Measurements from ENCODE around the gene CCDC102B. TPM values are rescaled to one million over a fixed set of nuclear protein-coding genes. Genes with fewer than 3 reads are reported as not detected.
"Not testable (repeated sequence)": the region's sequence is repeated elsewhere in the genome, so short reads cannot be mapped to it uniquely, and the experiment has no call there.

CCDC102B gene
- total RNA-seq, result 1 to 10 TPM in 2 of 3 donors, under 1 TPM in 1; 0.82 to 1.5 (median 1.3) TPM

- no peaks in the 10 kb centered on the region for H3K27me3 Mint-ChIP-seq (ENCODE audit: low read depth)
- H3K9me3 Mint-ChIP-seq, result no peaks in the 10 kb centered on the region
- DNase-seq, result no peak
- no peak within 1 kb of the TSS for H3K4me3 Mint-ChIP-seq
- no peak for ATAC-seq
- no peaks in the 10 kb centered on the region for H3K4me1 Mint-ChIP-seq (ENCODE audit: low read depth)
- H3K36me3 Mint-ChIP-seq (ENCODE audit: insufficient read depth), result no peaks in the 10 kb centered on the region
Observed at GRCh38 chr18:68797871-68798270, at the start of gene CCDC102B. Gene CCDC102B, plus strand, starts transcription at chr18:68798080. Its CDS starts 38,684 bp downstream, at chr18:68836764.

DNA sequence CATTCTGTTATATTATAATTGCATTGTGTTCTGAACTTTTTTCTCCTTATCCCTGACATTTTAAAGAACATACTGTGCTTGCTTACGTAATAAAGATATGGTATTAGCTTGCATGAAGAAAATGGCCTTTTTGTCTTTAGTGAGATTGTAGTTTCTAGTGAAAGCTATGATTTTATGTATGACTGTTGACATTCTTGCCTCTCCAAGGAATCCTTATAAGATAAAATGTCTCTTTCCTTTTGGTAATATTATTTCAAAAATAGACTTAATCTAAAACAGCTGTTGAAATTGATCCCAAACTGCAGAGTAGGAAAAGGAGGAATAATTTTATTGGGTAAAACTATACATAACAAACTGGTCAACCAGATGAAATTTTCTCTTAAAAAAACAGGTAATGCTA, 40.8 kb upstream of the CCDC102B start:
- no peaks in the 10 kb centered on the region for H3K36me3 Mint-ChIP-seq (ENCODE audit: insufficient read depth)
- DNase-seq (no peak), ATAC-seq (no peak)
- peaks cover 11% of the 10 kb centered on the region for H3K9me3 Mint-ChIP-seq
- no peaks in the 10 kb centered on the region for H3K4me1 Mint-ChIP-seq (ENCODE audit: low read depth)
- H3K27me3 Mint-ChIP-seq (ENCODE audit: low read depth), result no peaks in the 10 kb centered on the region
- H3K4me3 Mint-ChIP-seq, result no peak overlapping the region

- no peak overlapping the region for H3K4me3 Mint-ChIP-seq
Observed at GRCh38 chr18:68759308-68759707, 38.6 kb upstream of the CCDC102B start.

GRCh38 chr18:68763083-68763482, 34.8 kb upstream of the CCDC102B start:
- H3K36me3 Mint-ChIP-seq (ENCODE audit: insufficient read depth), result no peaks in the 10 kb centered on the region
- H3K27me3 Mint-ChIP-seq (ENCODE audit: low read depth), result no peaks in the 10 kb centered on the region
- no peak for DNase-seq
- H3K4me3 Mint-ChIP-seq, result no peak overlapping the region
- no peaks in the 10 kb centered on the region for H3K4me1 Mint-ChIP-seq (ENCODE audit: low read depth)
- peaks cover 11% of the 10 kb centered on the region for H3K9me3 Mint-ChIP-seq
- ATAC-seq, result no peak

More at GRCh38 chr18:68759308-68759707, 38.6 kb upstream of the CCDC102B start:
- Mint-ChIP-seq H3K9me3 (peaks cover 11% of the 10 kb centered on the region), H3K36me3 (ENCODE audit: insufficient read depth) (no peaks in the 10 kb centered on the region), H3K27me3 (ENCODE audit: low read depth) (no peaks in the 10 kb centered on the region), H3K4me1 (ENCODE audit: low read depth) (no peaks in the 10 kb centered on the region)
- DNase-seq, result no peak
- ATAC-seq, result no peak

DNA sequence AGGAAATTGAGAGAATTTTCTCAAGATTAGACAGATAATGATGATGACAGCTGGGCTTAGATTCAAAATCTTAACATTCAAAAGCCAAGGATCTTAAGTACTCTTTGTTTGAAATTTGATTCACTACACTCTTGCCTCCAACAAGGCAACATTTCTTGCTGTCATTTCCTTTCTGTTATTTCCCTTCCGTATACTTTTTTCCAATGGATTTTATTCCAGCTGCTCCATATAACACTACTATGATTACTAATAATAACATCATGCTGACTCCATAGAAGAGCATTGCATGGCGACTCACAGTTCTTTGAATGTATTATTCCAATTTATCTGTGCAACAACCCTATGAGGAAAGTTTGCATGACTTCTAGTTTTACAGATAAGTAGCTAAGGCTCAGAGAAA, 33.9 kb upstream of the CCDC102B start:
- no peaks in the 10 kb centered on the region for H3K27me3 Mint-ChIP-seq (ENCODE audit: low read depth)
- H3K4me1 Mint-ChIP-seq (ENCODE audit: low read depth), result no peaks in the 10 kb centered on the region
- no peak overlapping the region for H3K4me3 Mint-ChIP-seq
- DNase-seq (no peak), ATAC-seq (no peak)
- H3K36me3 Mint-ChIP-seq (ENCODE audit: insufficient read depth), result no peaks in the 10 kb centered on the region
- peaks cover 4% of the 10 kb centered on the region for H3K9me3 Mint-ChIP-seq

GRCh38 chr18:68766433-68766832, 31.4 kb upstream of the CCDC102B start:
- no peak for DNase-seq
- Mint-ChIP-seq H3K4me3 (no peak overlapping the region), H3K4me1 (ENCODE audit: low read depth) (no peaks in the 10 kb centered on the region), H3K36me3 (ENCODE audit: insufficient read depth) (no peaks in the 10 kb centered on the region), H3K27me3 (ENCODE audit: low read depth) (no peaks in the 10 kb centered on the region), H3K9me3 (no peaks in the 10 kb centered on the region)
- no peak for ATAC-seq

- H3K36me3 Mint-ChIP-seq (ENCODE audit: insufficient read depth), result no peaks in the 10 kb centered on the region
- H3K27me3 Mint-ChIP-seq (ENCODE audit: low read depth), result no peaks in the 10 kb centered on the region
- H3K9me3 Mint-ChIP-seq, result no peaks in the 10 kb centered on the region
- no peak overlapping the region for H3K4me3 Mint-ChIP-seq
- no peaks in the 10 kb centered on the region for H3K4me1 Mint-ChIP-seq (ENCODE audit: low read depth)
- ATAC-seq (no peak), DNase-seq (no peak)
Observed at GRCh38 chr18:68769461-68769860, 28.4 kb upstream of the CCDC102B start.

GRCh38 chr18:68772268-68772667, 25.6 kb upstream of the CCDC102B start:
- Mint-ChIP-seq H3K36me3 (ENCODE audit: insufficient read depth) (no peaks in the 10 kb centered on the region), H3K4me3 (no peak overlapping the region), H3K4me1 (ENCODE audit: low read depth) (no peaks in the 10 kb centered on the region), H3K9me3 (no peaks in the 10 kb centered on the region), H3K27me3 (ENCODE audit: low read depth) (no peaks in the 10 kb centered on the region)
- DNase-seq (no peak), ATAC-seq (no peak)

- Mint-ChIP-seq H3K4me3 (no peak overlapping the region), H3K36me3 (ENCODE audit: insufficient read depth) (no peaks in the 10 kb centered on the region), H3K4me1 (ENCODE audit: low read depth) (no peaks in the 10 kb centered on the region), H3K9me3 (no peaks in the 10 kb centered on the region), H3K27me3 (ENCODE audit: low read depth) (no peaks in the 10 kb centered on the region)
- ATAC-seq, result no peak
- DNase-seq, result no peak
Observed at GRCh38 chr18:68778280-68778886, 19.5 kb upstream of the CCDC102B start.

DNA sequence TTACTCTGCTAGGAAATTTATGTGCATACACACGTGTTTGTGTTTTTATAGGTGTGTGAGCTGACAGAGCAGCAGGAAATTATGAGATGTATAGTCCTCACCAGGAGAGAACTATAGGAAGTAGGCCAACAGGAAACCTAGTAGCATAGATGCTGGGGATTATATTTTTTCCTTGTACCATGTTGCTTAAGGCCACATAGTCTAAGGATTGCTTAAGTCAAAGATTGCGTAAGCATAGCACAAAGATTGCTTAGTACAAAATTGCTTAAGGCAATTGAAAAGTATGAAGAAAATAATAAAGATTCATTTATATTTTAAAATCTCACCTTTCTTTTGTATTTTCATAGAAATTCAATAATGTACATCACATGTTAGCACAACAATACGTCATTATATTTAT, 18.7 kb upstream of the CCDC102B start:
- no peak for DNase-seq
- Mint-ChIP-seq H3K9me3 (peaks cover 3% of the 10 kb centered on the region), H3K27me3 (ENCODE audit: low read depth) (no peaks in the 10 kb centered on the region), H3K36me3 (ENCODE audit: insufficient read depth) (no peaks in the 10 kb centered on the region), H3K4me1 (ENCODE audit: low read depth) (no peaks in the 10 kb centered on the region), H3K4me3 (no peak overlapping the region)
- ATAC-seq, result no peak

GRCh38 chr18:68780802-68781635, 16.9 kb upstream of the CCDC102B start:
- DNase-seq (no peak), ATAC-seq (no peak)
- Mint-ChIP-seq H3K36me3 (ENCODE audit: insufficient read depth) (no peaks in the 10 kb centered on the region), H3K27me3 (ENCODE audit: low read depth) (no peaks in the 10 kb centered on the region), H3K9me3 (peaks cover 3% of the 10 kb centered on the region), H3K4me1 (ENCODE audit: low read depth) (no peaks in the 10 kb centered on the region), H3K4me3 (no peak overlapping the region)

- DNase-seq (no peak), ATAC-seq (no peak)
- H3K9me3 Mint-ChIP-seq, result peaks cover 3% of the 10 kb centered on the region
- H3K27me3 Mint-ChIP-seq (ENCODE audit: low read depth), result no peaks in the 10 kb centered on the region
- no peaks in the 10 kb centered on the region for H3K36me3 Mint-ChIP-seq (ENCODE audit: insufficient read depth)
- no peaks in the 10 kb centered on the region for H3K4me1 Mint-ChIP-seq (ENCODE audit: low read depth)
- no peak overlapping the region for H3K4me3 Mint-ChIP-seq
Observed at GRCh38 chr18:68783506-68783905, 14.4 kb upstream of the CCDC102B start.

DNA sequence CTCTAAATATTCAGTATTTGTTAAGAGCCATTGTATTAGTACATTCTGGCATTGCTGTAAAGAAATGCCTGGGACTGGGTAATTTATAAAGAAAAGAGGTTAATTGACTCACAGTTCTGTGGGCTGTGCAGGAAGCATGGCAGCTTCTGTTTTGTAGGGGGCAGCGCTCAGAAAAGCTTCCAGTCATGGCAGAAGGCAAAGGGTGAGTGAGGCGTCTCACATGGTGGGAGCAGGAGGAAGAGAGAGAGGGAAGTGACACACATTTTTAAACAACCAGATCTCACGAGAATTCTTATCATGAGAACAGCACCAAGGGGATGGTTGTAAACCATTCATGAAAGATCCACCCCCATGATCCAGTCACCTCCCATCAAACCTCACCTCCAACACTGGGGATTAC, 13.8 kb upstream of the CCDC102B start:
- ATAC-seq (no peak), DNase-seq (no peak)
- Mint-ChIP-seq H3K4me1 (ENCODE audit: low read depth) (no peaks in the 10 kb centered on the region), H3K4me3 (no peak overlapping the region), H3K36me3 (ENCODE audit: insufficient read depth) (no peaks in the 10 kb centered on the region), H3K27me3 (ENCODE audit: low read depth) (no peaks in the 10 kb centered on the region), H3K9me3 (peaks cover 3% of the 10 kb centered on the region)

DNA sequence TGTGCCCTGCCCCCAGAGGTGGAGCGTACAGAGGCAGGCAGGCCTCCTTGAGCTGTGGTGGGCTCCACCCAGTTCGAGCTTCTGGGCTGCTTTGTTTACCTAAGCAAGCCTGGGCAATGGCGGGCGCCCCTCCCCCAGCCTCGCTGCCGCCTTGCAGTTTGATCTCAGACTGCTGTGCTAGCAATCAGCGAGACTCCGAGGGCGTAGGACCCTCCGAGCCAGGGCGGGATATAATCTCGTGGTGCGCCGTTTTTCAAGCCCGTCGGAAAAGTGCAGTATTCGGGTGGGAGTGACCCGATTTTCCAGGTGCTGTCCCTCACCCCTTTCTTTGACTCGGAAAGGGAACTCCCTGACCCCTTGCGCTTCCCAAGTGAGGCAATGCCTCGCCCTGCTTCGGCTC, 7.6 kb upstream of the CCDC102B start:
- not testable (repeated sequence) for H3K4me3 Mint-ChIP-seq; H3K27me3 Mint-ChIP-seq (ENCODE audit: low read depth); H3K36me3 Mint-ChIP-seq (ENCODE audit: insufficient read depth); H3K4me1 Mint-ChIP-seq (ENCODE audit: low read depth); H3K9me3 Mint-ChIP-seq; DNase-seq; ATAC-seq

DNA sequence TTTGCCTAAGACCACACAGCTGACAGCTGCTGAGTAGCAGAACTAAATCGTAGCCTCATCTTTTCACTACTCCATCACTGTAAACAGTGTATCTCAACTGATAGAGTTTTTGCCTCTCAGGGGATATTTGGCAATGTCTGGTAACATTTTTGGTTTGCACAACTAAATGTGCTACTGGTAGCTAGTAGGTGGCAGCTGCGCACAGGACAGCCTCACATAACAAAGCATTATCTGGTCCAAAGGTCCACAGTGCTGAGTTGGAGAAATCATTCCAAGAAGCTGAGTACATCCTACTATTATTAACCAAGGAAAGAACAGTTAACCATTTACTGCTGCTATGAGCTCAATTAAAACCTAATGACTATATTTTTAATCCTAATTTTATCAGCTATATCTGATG, 6.1 kb upstream of the CCDC102B start:
- DNase-seq (no peak), ATAC-seq (no peak)
- H3K4me1 Mint-ChIP-seq (ENCODE audit: low read depth), result no peaks in the 10 kb centered on the region
- no peaks in the 10 kb centered on the region for H3K36me3 Mint-ChIP-seq (ENCODE audit: insufficient read depth)
- H3K4me3 Mint-ChIP-seq, result no peak overlapping the region
- H3K27me3 Mint-ChIP-seq (ENCODE audit: low read depth), result no peaks in the 10 kb centered on the region
- no peaks in the 10 kb centered on the region for H3K9me3 Mint-ChIP-seq

Measured in activated T-cell treated with anti-CD3 and anti-CD28 coated beads, Interleukin-2, amount 50 U/mL, for 4 hours (primary cell).